ENCODE measurements around the gene PHTF1.

- no peak for TF ChIP-seq CTCF (IDR thresholded peaks at IDR 0.05)
- no peak for TF ChIP-seq EZH2 (IDR thresholded peaks at IDR 0.05; ENCODE audit: borderline replicate concordance, insufficient read depth, low read depth, low read length, poor library complexity, severe bottlenecking)
Measured at GRCh38 chr1:113663165-113663951, 95.9 kb downstream of the PHTF1 start.
